Activated CD4-positive, alpha-beta T cell treated with anti-CD3 and anti-CD28 coated beads, Interleukin-2, amount 50 U/mL, for 4 hours (primary cell): ENCODE data around the gene ERCC8.

Source experiments
- DNase-seq, 2 experiments: peaks; one replicate each; pipeline ENCODE4 v3.0.0-alpha.2; 2020

ERCC8 gene

GRCh38 chr5:60835554-60835953 is 109.3 kb downstream of the ERCC8 start:
- DNase-seq: no peak

GRCh38 chr5:60833520-60833919 is 111.3 kb downstream of the ERCC8 start:
- DNase-seq: no peak

GRCh38 chr5:60830581-60831127 is 114.2 kb downstream of the ERCC8 start:
- DNase-seq: no peak

GRCh38 chr5:60829490-60830266 is 115.2 kb downstream of the ERCC8 start:
- no peak for DNase-seq

GRCh38 chr5:60827201-60827600 is 117.7 kb downstream of the ERCC8 start:
- DNase-seq: no peak

- DNase-seq: no peak
Observed at GRCh38 chr5:60826653-60827052, 118.2 kb downstream of the ERCC8 start.
